H9 (cell line): ENCODE data around the gene GPR32. TPM values are rescaled to one million over a fixed set of nuclear protein-coding genes. Genes with fewer than 3 reads are reported as not detected.

Experiments
- DNase-seq: peaks from one replicate; pipeline ENCODE4 v3.0.0-alpha.2; 2017
- H2AFZ ChIP-seq: one replicate; pipeline ENCODE4 v1.6.1; 2013; ENCODE audit warnings: mild to moderate bottlenecking, low read length, control low read depth, moderate library complexity
- H2AK5ac ChIP-seq: 2 replicates; pipeline ENCODE4 v1.6.1; 2013; ENCODE audit warnings: low read length, control low read depth, mixed read lengths; ENCODE audit not compliant: insufficient read length
- H2BK120ac ChIP-seq: one replicate; pipeline ENCODE4 v1.6.1; 2013; ENCODE audit warnings: low read depth, mild to moderate bottlenecking, low read length, control low read depth, inconsistent platforms; ENCODE audit not compliant: poor library complexity, severe bottlenecking
- H2BK12ac ChIP-seq: 2 replicates; pipeline ENCODE4 v1.6.1; 2013; ENCODE audit warnings: low read length, control low read depth, mixed read lengths, low read depth; ENCODE audit not compliant: insufficient read length
- H2BK15ac ChIP-seq: 2 replicates; pipeline ENCODE4 v1.6.1; 2013; ENCODE audit warnings: low read depth, low read length, control low read depth
- H2BK20ac ChIP-seq: one replicate; pipeline ENCODE4 v1.6.1; 2013; ENCODE audit warnings: low read depth, mild to moderate bottlenecking, low read length, control low read depth, inconsistent platforms; ENCODE audit not compliant: poor library complexity, severe bottlenecking
- H2BK5ac ChIP-seq: 2 replicates; pipeline ENCODE4 v1.6.1; 2013; ENCODE audit warnings: low read length, control low read depth, mixed read lengths; ENCODE audit not compliant: insufficient read length
- H3K14ac ChIP-seq: 2 replicates; pipeline ENCODE4 v1.6.1; 2013; ENCODE audit warnings: low read length, control low read depth; ENCODE audit not compliant: insufficient read depth
- H3K18ac ChIP-seq: 2 replicates; pipeline ENCODE4 v1.6.1; 2013; ENCODE audit warnings: low read depth, mild to moderate bottlenecking, mixed read lengths, low read length, control low read depth; ENCODE audit not compliant: insufficient read length
- H3K23ac ChIP-seq: 2 replicates; pipeline ENCODE4 v1.6.1; 2013; ENCODE audit warnings: low read length, control low read depth, mixed read lengths, low read depth; ENCODE audit not compliant: insufficient read length
- H3K23me2 ChIP-seq: 2 replicates; pipeline ENCODE4 v1.6.1; 2013; ENCODE audit warnings: low read depth, mild to moderate bottlenecking, mixed read lengths, low read length, control low read depth; ENCODE audit not compliant: insufficient read length, poor library complexity, severe bottlenecking
- H3K27ac ChIP-seq: 2 replicates; pipeline ENCODE4 v1.5.1; 2013; ENCODE audit warnings: low read length, control low read depth, mixed read lengths, low read depth; ENCODE audit not compliant: insufficient read length
- H3K27me3 ChIP-seq: 2 replicates; pipeline ENCODE4 v1.6.1; 2013; ENCODE audit warnings: low read length, control low read depth, inconsistent platforms; ENCODE audit not compliant: insufficient read depth
- H3K4ac ChIP-seq: 2 replicates; pipeline ENCODE4 v1.6.1; 2013; ENCODE audit warnings: low read depth, mild to moderate bottlenecking, control low read depth, inconsistent platforms, low read length, moderate library complexity
- H3K4me1 ChIP-seq: 2 replicates; pipeline ENCODE4 v1.6.1; 2013; ENCODE audit warnings: low read length, control low read depth, inconsistent platforms; ENCODE audit not compliant: insufficient read depth
- H3K4me2 ChIP-seq: 2 replicates; pipeline ENCODE4 v1.6.1; 2013; ENCODE audit warnings: low read length, control low read depth, mixed read lengths; ENCODE audit not compliant: insufficient read length, insufficient read depth
- H3K56ac ChIP-seq: 2 replicates; pipeline ENCODE4 v1.6.1; 2013; ENCODE audit warnings: low read depth, mild to moderate bottlenecking, mixed read lengths, low read length, control low read depth; ENCODE audit not compliant: insufficient read length
- H3K79me1 ChIP-seq: 2 replicates; pipeline ENCODE4 v1.6.1; 2013; ENCODE audit warnings: low read depth, mild to moderate bottlenecking, moderate library complexity, low read length, control low read depth, inconsistent platforms; ENCODE audit not compliant: insufficient read depth, poor library complexity, severe bottlenecking
- H3K79me2 ChIP-seq: 2 replicates; pipeline ENCODE4 v1.6.1; 2013; ENCODE audit warnings: low read length, control low read depth, inconsistent platforms; ENCODE audit not compliant: insufficient read depth
- H3K9ac ChIP-seq: 2 replicates; pipeline ENCODE4 v1.6.1; 2013; ENCODE audit warnings: low read length, control low read depth, mixed read lengths; ENCODE audit not compliant: insufficient read length; ENCODE audit errors: extremely low read depth
- H3K9me3 ChIP-seq: one replicate; pipeline ENCODE4 v1.6.1; 2013; ENCODE audit warnings: low read depth, low read length, inconsistent platforms; ENCODE audit not compliant: control insufficient read depth
- H3T11ph ChIP-seq: one replicate; pipeline ENCODE4 v1.6.1; 2013; ENCODE audit warnings: mild to moderate bottlenecking, low read length, control low read depth, inconsistent platforms
- H4K20me1 ChIP-seq: one replicate; pipeline ENCODE4 v1.6.1; 2013; ENCODE audit not compliant: control insufficient read depth, insufficient read length, insufficient read depth
- H4K5ac ChIP-seq: 2 replicates; pipeline ENCODE4 v1.6.1; 2013; ENCODE audit warnings: low read depth, mild to moderate bottlenecking, mixed read lengths, low read length, control low read depth; ENCODE audit not compliant: insufficient read length
- H4K8ac ChIP-seq: replicated peaks from 2 replicates; pipeline ENCODE4 v1.6.1; 2013; ENCODE audit warnings: low read length, control low read depth, mixed read lengths, low read depth; ENCODE audit not compliant: insufficient read length
- H4K91ac ChIP-seq: 2 replicates; pipeline ENCODE4 v1.6.1; 2013; ENCODE audit warnings: low read depth, mild to moderate bottlenecking, moderate library complexity, mixed read lengths, low read length, control low read depth; ENCODE audit not compliant: insufficient read length
- H3K27ac Mint-ChIP-seq, 3 experiments: 2 replicates in 2 of 3; 3 replicates in 1 of 3; pipeline ENCODE4 v1.8.0; 2020 to 2021; ENCODE audit warnings: mixed read lengths in 3 of 3, mild to moderate bottlenecking in 1 of 3, moderate library complexity in 1 of 3
- H3K27me3 Mint-ChIP-seq: 2 replicates; pipeline ENCODE4 v1.8.0; 2021; ENCODE audit warnings: low read depth, mild to moderate bottlenecking, moderate library complexity, mixed read lengths
- H3K36me3 Mint-ChIP-seq, 3 experiments: 2 replicates in 2 of 3; 3 replicates in 1 of 3; pipeline ENCODE4 v1.8.0; 2020 to 2021; ENCODE audit warnings: low read depth in 3 of 3, mixed read lengths in 3 of 3; ENCODE audit not compliant: insufficient read depth in 1 of 3
- H3K4me1 Mint-ChIP-seq, 2 experiments: 2 replicates each; pipeline ENCODE4 v1.8.0; 2020; ENCODE audit warnings: mixed read lengths in 2 of 2
- H3K4me3 Mint-ChIP-seq, 2 experiments: 2 replicates in 1 of 2; 3 replicates in 1 of 2; pipeline ENCODE4 v1.8.0; 2020 to 2021; ENCODE audit warnings: mild to moderate bottlenecking in 2 of 2, mixed read lengths in 2 of 2, moderate library complexity in 1 of 2
- H3K9me3 Mint-ChIP-seq, 2 experiments: 2 replicates in 1 of 2; 3 replicates in 1 of 2; pipeline ENCODE4 v1.8.0; 2020; ENCODE audit warnings: mild to moderate bottlenecking in 2 of 2, mixed read lengths in 2 of 2, moderate library complexity in 1 of 2
- CTCF ChIP-seq: fragments of 200-600 bp; sonication (generic); conservative IDR thresholded peaks from 3 replicates; pipeline ENCODE4 v1.8.0; 2021; ENCODE audit warnings: antibody characterized with exemption, mild to moderate bottlenecking
- WGBS: extraction: QIAGEN DNeasy Blood & Tissue Kit; methylation state at CpG from one replicate; pipeline ENCODE4 v1.1.7; 2013; ENCODE audit warnings: missing lambda C conversion rate, low lambda C conversion rate, mixed read lengths; ENCODE audit not compliant: insufficient read length; ENCODE audit errors: extremely low coverage; 5-methylcytosine and 5-hydroxymethylcytosine counted together
- total RNA-seq: library from RNA; stranded (reverse); gene quantifications from 2 replicates; pipeline ENCODE4 v1.2.1, GENCODE V29; 2021

Gene GPR32
- total RNA-seq, 1 experiment from 2014 or later: not detected

- Mint-ChIP-seq H3K9me3 (no peaks in the 10 kb centered on the region; a peak in 1 of 5 replicates), H3K27ac (peak overlapping the region in 1 of 3 experiments; percentile 85; a peak in 1 of 7 replicates), H3K27me3 (peaks cover 67% of the 10 kb centered on the region), H3K4me3 (peak overlapping the region; percentile 81 to 94), H3K4me1 (peaks cover 37 to 57% of the 10 kb centered on the region in 2 experiments), H3K36me3 (no peaks in the 10 kb centered on the region; a peak in 2 of 7 replicates)
- H3T11ph ChIP-seq: no peak overlapping the region
- H2BK12ac ChIP-seq: no peak overlapping the region
- H3K4me1 ChIP-seq: peaks cover 4% of the 10 kb centered on the region; the same call in 1 of the 2 replicates
- no peak overlapping the region for H2BK5ac ChIP-seq
- no peak overlapping the region for H4K91ac ChIP-seq
- H3K9ac ChIP-seq: peak overlapping the region; percentile 53
- H2AK5ac ChIP-seq: no peak overlapping the region
- H3K14ac ChIP-seq: peak overlapping the region; percentile 80
- no peak overlapping the region for H2AFZ ChIP-seq
- H3K4ac ChIP-seq: no peak overlapping the region
- no peak overlapping the region for H4K8ac ChIP-seq
- H3K79me2 ChIP-seq: no peaks in the 10 kb centered on the region
- no peak overlapping the region for H3K23ac ChIP-seq
- DNase-seq: no peak
- peak overlapping the region; percentile 63 for H3K18ac ChIP-seq
- H3K79me1 ChIP-seq: no peaks in the 10 kb centered on the region
- H4K5ac ChIP-seq: no peak overlapping the region
- no peak overlapping the region for H3K27ac ChIP-seq
- peak overlapping the region; percentile 52 for H3K4me2 ChIP-seq
- no CpG with 5 or more reads among the region's 52 CpGs for WGBS
- TF ChIP-seq CTCF: no peak
- H3K27me3 ChIP-seq: no peaks in the 10 kb centered on the region; the same call in 1 of the 2 replicates
- no peaks in the 10 kb centered on the region for H3K23me2 ChIP-seq
- no peak overlapping the region for H2BK15ac ChIP-seq
- H3K9me3 ChIP-seq: no peaks in the 10 kb centered on the region
- H2BK20ac ChIP-seq: no peak overlapping the region
- H2BK120ac ChIP-seq: no peak overlapping the region
- no peak overlapping the region for H3K56ac ChIP-seq
- H4K20me1 ChIP-seq: no peaks in the 10 kb centered on the region
Measured at GRCh38 chr19:50725218-50725910, 44.9 kb upstream of the GPR32 start.
